Ammon's horn (tissue), 1 donor: ENCODE data around the gene RAB11FIP3.
A peak's percentile ranks its signal among the peaks of the same experiment; 100 is the strongest.
"Not testable (repeated sequence)": the region's sequence is repeated elsewhere in the genome, so short reads cannot be mapped to it uniquely, and the experiment has no call there.

Experiments
- DNase-seq: peaks from one replicate; pipeline ENCODE4 v3.0.0-alpha.2; 2016; ENCODE audit warnings: low spot score

The RAB11FIP3 gene

GRCh38 chr16:467249-467871 lies 41.9 kb downstream of the RAB11FIP3 start:
- DNase-seq = not testable (repeated sequence)

- DNase-seq = peak; percentile 53
Observed at GRCh38 chr16:468068-468821, 42.8 kb downstream of the RAB11FIP3 start.

GRCh38 chr16:469459-469858 lies 44.0 kb downstream of the RAB11FIP3 start:
- DNase-seq = not testable (repeated sequence)

- no peak for DNase-seq
Observed at GRCh38 chr16:470418-470817, 45.0 kb downstream of the RAB11FIP3 start.

- peak; percentile 97 for DNase-seq
Observed at GRCh38 chr16:471353-472198, 46.1 kb downstream of the RAB11FIP3 start.

- DNase-seq = no peak
Observed at GRCh38 chr16:472199-472504, 46.7 kb downstream of the RAB11FIP3 start.

GRCh38 chr16:473046-474043 lies 47.9 kb downstream of the RAB11FIP3 start:
- peak; percentile 68 for DNase-seq

- peak; percentile 73 for DNase-seq
Observed at GRCh38 chr16:474420-475122, 49.1 kb downstream of the RAB11FIP3 start.

GRCh38 chr16:476039-476438 lies 50.6 kb downstream of the RAB11FIP3 start:
- DNase-seq = no peak

GRCh38 chr16:477301-478157 lies 52.1 kb downstream of the RAB11FIP3 start:
- DNase-seq = no peak

GRCh38 chr16:478287-478686 lies 52.8 kb downstream of the RAB11FIP3 start:
- not testable (repeated sequence) for DNase-seq

- DNase-seq = no peak
Observed at GRCh38 chr16:482468-483185, 57.2 kb downstream of the RAB11FIP3 start.

- peak; percentile 67 for DNase-seq
Observed at GRCh38 chr16:483341-484075, 58.1 kb downstream of the RAB11FIP3 start.

- no peak for DNase-seq
Observed at GRCh38 chr16:489606-490005, 64.2 kb downstream of the RAB11FIP3 start.

GRCh38 chr16:490768-491167 lies 65.3 kb downstream of the RAB11FIP3 start:
- DNase-seq = no peak

GRCh38 chr16:491220-491919 lies 65.9 kb downstream of the RAB11FIP3 start:
- no peak for DNase-seq

GRCh38 chr16:492211-492875 lies 66.9 kb downstream of the RAB11FIP3 start:
- DNase-seq = no peak
